ENCODE data around the gene ZSWIM7.
"Not testable (repeated sequence)": the region's sequence is repeated elsewhere in the genome, so short reads cannot be mapped to it uniquely, and the experiment has no call there.

The ZSWIM7 gene

DNA sequence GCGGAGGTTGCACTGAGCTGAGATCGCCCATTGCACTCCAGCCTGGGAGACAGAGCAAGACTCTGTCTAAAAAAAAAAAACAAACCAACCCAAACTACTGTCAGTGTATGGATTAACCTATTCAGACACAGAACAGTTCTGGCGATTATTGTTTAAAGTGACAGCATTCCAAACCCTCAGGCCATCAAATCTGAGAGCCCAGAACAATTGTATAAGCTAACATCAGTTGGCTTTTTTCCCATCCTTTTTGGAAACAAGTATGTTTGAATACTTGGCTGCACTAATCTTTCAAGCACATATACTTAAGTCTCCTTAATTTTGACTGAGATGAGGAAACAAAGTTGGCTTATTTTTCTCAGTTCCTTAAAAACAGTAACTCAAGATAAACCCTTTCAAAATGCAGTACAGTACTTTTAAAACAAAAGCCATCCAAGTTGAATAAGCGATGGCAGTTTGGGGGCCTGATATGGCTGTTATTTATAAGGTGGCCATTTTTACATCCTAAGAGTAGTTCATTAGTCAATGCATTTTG, 1.4 kb downstream of the ZSWIM7 start:
- no peak for DNase-seq

DNA sequence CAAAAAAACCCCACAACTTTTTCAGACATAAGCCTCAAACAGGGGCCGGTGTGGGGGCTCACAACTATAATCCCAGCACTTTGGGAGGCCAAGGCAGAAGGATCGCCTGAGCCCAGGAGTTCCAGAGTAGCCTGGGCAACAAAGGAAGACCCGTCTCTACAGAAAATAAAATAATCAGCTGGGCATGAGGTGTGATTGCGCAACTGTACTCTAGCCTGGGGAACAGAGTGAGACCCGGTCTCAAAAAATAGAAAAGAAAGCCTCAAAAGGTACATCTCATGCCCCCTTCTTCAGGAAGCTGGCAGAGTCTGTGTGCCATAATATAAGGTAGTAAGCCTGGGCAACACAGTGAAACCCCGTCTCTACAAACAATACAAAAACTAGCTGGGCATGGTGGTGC, 3.2 kb downstream of the ZSWIM7 start:
- no peak for DNase-seq

DNA sequence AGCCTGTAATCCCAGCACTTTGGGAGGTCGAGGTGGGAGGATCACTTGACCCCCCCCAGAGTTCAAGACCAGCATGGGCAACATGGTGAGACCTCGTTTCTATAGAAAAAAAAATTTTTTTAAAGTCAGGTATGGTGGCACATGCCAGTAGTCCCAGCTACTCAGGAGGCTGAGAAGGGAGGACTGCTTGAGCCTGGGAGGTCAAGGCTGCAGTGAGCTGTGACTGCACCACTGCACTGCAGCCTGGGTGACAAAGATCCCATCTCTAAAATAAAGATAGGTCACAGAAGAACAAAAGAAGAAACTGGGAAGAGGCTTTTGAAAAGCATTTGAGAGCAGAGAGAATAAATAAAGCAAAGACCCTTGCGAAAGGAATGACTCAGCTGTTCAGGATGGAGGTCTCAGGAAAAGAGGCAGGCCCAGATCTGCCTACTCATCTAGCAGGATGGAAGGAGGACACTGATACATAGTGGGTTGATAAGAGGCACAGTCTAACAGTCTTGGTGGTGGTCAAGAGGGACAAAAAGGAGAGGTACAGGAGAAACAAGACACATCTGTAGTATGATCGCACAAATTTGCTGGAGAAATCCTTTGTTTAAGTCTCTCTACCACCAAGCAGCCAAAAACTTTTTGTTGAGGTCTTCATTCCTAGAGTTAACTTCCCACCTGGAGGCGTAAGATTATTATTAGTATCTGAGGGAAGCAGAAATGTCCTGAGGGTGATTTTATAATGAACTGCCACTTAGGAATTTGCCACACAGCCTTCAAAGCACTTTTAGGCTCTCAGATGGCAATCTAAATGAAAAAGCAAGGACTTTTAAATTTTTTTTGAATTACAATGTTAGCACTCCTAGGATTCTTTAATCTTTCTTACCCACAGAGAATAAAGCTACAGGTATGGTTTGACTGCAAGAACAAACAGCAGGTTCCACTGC, 17.6 kb downstream of the ZSWIM7 start:
- no peak for DNase-seq

DNA sequence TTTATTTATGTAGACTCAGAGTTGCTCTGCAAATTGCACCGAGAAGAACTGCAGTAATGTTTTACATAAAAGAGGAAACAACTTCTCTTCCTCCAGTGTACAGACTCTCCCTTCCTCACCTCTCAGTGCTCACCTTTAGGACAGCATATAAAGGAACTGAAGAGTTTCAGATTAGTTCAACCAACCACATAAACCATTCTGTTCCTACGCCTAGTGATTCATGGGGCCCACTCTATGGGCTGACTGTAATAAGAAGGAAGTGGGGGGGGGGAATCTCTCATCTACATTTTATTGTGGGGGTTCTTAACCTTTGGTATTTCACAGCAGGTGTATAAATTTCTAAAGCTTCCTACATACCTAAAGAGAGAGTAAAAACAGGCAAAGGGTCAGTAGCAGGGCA, 18.3 kb downstream of the ZSWIM7 start:
- DNase-seq = no peak

DNA sequence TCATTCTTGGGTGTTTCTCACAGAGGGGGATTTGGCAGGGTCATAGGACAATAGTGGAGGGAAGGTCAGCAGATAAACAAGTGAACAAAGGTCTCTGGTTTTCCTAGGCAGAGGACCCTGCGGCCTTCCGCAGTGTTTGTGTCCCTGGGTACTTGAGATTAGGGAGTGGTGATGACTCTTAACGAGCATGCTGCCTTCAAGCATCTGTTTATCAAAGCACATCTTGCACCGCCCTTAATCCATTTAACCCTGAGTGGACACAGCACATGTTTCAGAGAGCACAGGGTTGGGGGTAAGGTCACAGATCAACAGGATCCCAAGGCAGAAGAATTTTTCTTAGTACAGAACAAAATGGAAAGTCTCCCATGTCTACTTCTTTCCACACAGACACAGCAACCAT, 20.5 kb downstream of the ZSWIM7 start:
- not testable (repeated sequence) for DNase-seq

DNA sequence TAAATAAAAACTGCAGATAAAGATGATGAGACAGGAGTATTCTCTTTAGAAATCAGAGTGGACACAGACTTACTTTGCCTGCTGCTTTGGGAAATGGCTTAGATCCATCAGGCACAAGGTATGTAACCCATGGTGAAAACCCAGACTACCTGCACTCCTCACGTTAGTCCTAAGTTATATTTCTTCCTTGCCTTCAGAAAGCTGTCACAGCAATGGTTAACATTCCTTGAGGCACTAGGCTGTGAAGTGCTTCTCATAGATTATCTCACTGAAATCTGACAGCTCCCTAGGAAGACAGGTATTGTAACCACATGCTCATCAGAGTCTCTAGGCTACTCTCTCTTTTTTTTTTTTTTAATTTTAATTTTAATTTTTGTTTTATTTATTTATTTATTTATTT, 20.9 kb downstream of the ZSWIM7 start:
- DNase-seq = no peak

DNA sequence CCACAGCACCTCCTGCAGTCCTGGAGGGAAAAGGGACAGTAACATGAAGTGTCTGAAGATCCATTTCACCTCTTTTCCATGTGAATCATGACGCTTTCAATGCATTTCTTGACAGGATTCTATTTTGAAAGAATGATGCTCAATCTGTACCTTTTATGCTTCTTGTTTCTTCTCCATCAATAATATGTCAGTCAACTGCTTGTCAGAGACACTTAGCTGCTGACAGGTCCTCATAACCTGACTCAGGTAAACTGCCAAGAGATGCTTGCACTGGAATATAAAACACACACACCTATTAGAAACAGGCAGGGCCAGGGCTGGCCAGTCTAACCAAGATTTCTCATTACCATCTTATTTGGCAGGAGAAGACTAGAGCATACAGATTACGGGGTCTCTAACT, 21.6 kb downstream of the ZSWIM7 start:
- DNase-seq = no peak

DNA sequence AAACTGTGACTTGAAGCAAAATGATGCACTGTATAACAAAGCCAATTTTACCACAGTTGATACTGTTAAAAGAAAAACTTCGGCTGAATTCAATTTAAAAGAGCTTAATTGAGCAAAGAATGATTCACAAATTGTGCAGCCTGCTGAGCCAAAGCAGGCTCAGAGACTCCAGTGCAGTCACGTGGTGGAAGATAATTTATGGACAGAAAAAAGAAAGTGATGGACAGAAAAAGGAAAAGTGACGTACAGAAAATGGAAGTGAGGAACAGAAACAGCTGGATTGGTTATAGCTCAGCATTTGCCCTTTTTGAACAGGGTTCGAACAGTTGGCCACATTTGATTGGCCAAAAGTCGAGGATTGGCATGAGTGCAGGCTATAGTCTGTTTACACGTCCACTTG, 25.7 kb downstream of the ZSWIM7 start:
- no peak for DNase-seq

DNA sequence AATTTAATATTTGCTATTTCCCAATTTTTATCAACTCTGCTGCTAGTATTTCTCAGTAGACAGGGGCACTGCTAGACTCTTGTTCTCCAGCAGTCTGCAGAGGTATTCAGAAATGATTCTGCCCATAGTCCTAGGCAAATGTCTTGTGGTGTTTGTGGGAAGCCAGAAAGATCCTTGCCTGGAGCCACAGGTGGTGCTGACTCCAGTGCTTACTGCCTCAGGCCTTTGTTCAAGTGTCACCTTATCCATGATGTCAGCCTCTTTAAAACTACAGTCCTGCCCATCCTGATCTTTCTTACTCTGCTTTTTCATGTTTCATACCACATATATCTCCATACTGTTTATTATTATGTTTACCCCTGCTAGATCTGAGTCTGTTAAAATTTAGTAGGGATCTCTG, 26.5 kb downstream of the ZSWIM7 start:
- DNase-seq = no peak

DNA sequence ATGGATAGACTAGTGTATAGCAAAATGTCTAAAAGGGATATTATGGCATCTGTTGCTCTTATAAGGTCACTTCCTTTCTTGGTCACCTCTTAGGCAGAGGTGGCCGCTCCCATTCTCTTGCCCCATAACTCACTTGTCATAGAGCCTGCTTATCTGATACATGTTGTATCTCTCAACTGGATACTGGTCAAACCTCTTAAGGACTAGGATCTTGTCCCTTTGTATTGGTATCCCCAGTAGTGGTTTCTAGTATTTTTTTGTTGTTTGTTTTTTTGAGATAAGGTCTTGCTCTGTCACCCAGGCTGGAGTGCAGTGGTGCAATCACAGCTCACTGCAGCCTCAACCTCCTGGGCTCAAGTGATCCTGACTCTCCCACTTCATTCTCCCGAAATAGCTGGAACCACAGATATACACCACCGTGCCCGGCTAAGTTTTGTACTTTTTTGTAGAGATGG, 27.0 kb downstream of the ZSWIM7 start:
- DNase-seq = no peak

DNA sequence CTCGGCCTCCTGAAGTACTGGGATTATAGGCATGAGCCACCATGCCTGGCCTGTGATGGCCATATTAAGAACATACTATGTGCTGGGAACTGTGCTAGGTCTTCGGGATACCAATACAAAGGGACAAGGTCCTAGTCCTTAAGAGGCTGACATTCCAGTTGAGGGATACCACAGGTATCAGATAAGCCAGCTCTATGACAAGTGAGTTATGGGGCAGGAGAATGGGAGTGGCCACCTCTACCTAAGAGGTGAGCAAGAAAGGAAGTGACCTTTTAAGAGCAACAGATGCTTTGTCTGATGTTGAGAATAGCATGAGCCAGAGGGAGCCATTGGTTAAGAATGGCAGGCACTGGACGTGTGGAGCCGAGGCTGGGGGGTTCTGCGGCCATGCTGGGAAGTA, 27.6 kb downstream of the ZSWIM7 start:
- no peak for DNase-seq

DNA sequence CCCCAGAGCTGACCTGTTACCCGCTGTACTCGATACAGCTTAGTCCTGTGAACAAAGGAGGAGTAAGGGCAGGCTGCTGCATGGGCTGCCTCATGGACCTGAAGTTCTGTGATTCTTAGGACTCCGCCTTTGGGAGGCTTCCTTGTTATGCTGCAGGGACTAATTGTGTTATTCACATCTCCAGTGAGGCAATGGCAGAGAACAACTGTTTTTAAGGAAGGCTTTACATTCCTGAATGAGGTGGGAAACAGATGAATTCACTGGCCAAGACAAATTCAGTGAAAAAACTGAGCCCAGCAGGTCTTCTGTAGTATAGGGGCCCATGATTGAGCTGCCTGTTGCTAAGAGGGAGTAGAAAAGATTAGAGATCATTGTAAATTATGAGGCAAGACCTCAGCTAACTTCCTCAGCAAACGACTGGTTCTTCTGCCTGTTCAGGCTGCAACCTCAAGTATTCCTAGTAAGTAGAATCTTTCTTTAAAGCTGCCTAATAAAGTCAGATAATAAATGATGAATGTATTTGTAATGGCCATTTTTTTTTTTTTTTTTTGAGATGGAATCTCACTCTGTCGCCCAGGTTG, 28.3 kb downstream of the ZSWIM7 start:
- no peak for DNase-seq

DNA sequence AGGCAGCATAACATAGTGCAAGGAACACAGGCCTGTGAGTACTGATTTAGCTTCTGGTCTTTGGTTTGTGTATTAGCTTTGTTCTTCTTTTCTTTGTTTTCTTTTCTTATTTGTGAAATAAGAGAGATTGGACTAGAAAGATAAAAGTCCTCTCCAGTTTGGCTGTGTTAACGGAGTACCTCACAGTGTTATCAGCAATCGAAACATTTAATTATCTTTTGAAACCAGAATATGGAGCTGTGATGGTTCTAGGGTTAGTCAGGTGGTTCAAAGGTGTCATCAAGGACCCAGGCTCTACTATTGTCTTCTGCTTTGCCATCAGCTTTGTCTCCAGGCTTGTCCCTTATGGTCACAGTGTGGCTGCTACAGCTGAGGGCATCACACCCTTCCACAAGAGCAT, 29.0 kb downstream of the ZSWIM7 start:
- no peak for DNase-seq

DNA sequence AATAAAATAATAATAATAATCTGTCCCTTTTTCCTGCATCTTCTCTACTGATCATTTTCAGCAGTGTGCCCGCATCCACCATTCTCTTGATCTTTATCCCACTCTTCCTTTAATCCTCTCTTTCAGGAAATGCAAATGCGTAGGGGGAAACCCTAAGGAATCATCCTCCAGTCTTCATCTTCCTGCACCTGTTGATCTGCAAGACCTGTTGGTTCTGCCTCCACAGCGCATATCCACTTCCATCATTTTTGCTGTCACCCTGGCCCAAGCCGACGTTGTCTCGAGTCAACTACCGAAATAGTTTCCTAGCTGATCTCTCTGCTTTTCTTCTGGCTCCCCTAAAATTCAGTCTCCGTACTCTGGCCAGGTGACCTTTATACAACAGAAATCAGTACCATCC, 30.0 kb downstream of the ZSWIM7 start:
- DNase-seq = no peak

DNA sequence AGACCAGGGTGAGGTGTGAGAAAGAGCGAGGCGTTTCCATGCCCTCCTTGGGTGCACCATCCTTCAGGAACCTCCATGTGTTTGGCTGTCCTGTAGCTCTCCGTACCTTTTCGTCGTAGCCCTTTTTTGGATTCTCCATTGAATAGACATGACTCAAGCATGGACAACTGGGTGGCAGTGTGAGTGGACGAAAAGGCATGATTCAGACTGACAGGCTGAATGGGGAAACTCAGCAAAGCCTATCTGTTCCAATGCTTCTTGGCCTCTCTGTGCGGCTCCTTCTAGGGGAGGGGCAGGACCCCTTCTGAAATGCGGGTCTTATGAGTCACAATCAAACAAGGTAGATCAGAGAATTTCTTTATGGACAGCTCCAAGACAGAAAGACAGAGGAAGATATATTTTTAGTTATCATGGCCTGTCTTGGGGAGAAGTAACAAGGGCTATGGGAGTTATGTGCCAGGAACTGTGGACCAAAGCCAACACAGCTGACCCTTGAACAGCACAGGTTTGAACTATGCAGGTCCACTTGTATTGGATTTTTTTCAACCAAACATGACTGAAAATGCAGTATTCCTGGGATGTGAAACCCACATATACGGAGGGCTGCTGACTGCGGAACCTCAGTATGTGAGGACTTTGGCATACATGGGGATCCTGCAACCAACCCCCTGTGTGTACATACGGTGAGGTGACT, 31.7 kb downstream of the ZSWIM7 start:
- no peak for DNase-seq

DNA sequence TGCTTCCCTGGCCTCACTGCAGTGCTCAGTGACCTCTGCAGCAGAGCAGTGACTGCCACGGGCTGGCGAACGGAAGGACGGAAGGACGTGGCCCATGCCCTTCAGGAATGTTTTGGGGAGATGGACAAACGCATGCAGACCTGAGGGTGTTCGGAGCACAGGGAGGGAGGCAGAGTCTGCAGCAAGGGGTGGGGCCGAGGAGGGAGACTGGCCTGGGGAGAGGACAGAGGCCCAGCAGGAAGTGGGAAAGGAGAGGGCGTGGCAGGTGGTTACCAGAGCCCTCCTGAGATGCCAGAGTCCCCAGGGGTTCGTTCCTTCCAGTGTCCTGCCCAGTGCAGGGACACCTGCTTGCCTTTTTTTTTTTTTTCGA, 32.6 kb downstream of the ZSWIM7 start:
- DNase-seq = no peak

DNA sequence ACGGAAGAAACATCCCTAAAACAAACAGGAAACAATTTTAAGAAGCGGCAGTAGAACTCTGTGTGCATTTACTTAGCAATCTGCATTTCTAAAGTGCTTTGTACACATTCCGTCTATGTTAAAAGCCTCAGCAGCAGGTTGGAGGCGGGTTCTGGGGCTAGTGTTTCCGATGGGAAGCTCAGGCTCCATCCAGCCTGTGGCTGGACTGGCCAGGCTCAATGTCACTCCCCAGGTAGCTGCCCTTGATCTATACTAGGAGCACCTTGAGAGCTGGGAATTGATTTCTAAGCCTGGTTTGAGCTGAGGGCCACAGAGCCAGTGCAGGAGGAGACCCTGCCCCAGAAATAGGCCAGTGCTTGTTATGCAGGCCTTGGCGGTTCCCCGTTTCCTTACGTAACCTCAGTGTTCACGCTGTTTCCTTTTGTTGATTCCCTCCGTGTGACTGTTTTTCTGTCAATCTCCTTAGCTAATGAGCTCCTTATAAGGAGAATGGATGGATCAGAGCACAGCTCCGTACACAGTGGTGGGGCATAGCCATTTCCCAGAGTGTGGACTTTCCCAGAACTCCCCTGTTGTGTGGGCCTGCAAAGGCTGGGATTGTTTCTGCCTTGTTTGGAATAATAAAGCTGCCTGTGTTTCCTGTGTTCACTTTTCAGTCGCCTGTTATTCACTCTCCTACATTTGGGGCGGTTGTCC, 33.2 kb downstream of the ZSWIM7 start:
- DNase-seq = no peak

DNA sequence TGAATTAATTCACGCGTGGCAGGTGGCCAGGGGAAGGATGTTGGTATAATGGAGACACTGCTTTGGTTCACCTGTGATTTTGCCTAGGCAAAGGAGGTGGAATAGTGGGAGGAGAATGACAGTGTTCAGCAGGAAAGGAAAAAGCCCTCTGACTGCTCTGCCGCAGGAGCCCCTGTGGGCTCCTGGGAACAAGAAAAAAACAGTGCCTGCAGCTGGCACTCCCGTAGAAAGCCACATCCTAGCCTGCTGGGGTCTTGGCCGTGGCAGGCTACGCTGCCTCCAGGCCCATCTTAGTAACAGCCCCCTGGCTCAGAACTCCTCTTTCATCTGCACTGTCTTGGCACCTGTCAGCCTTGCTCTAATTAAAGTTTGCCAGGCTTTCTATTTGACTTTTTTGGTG, 34.0 kb downstream of the ZSWIM7 start:
- DNase-seq = no peak

DNA sequence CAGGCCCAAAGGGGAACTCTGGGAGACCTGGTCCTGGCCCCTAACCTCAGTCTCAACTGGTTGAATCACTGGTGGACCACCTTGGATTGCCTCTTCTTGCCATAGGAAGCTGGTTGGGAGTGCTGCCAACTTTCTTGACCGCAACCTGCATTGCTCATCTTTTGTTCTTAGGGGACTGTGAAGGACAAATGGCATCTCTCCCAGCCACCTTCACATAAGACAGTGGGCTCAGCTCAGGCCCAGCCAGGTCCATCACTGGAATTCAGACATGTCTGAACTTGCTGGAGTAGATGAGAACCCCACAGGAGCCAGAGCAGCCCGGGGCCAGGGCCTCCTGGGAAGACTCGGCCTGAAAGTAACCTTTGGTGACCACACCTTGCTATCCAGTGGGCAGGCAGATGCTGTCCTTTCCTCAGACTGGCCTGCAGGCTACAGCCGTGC, 35.8 kb downstream of the ZSWIM7 start:
- DNase-seq = no peak

DNA sequence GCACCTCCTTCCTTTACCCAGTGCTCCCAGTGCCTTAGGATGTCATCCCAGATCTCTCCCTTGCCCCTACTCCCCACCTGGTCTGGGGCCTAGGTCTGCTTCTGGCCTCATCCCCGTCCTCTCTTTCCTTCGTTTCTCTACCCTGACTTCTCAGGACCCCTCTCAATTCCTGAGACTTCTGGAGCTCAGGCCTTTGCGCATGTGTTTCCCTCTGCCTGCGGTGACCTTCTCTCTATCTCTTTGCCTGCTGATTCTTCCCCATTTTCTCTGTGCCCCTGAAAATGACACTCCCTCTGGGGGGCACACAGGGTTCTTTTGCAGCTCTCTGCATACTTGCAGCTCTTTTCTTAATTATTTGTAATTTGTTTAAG, 41.0 kb downstream of the ZSWIM7 start:
- DNase-seq = no peak

DNA sequence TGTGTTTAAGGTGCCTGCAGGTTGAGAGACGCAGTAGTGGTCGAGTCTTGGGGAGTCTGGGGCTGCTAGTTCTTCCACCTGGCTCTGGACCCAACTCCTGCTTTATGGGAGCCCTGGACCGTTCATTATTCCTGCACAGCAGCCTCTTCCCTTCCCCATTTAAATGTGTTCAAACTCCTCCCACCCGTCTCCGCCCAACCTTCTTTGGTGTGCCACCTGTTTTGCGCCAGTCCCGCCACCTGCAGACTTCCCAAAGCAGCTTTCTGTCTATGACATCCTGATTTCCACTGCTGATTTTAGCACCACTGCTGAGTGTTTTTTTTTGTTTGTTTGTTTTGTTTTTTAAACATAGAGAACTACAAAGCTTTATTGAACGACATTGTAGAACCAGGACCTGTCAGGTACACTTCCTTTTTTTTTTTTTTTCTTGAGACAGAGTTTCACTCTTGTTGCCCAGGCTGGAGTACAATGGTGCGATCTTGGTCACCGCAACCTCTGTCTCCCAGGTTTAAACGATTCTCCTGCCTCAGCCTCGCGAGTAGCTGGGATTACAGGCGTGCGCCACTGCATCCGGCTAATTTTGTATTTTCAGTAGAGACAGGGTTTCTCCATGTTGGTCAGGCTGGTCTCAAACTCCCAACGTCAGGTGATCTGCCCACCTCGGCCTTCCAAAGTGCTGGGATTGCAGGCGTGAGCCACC, 41.7 kb downstream of the ZSWIM7 start:
- no peak for DNase-seq

DNA sequence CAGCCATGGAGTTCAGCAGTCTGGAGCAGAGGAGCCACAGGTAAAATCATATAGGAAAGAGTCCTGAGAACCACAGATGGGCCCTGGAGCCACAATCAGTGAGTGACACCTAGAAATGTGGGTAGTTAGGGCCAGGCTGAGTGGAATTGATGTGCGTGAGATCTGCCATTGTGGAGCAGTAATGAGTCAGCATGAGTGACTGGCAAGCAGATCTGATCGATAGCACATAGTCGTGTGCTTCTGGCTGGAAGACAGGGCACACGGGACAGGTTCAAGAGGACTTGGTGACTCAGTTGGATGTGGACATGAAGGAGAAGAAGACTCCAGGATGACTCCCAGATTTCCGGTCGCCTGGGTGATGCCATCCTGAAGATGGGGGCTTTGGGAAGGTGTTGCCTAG, 42.3 kb downstream of the ZSWIM7 start:
- DNase-seq = no peak

All from activated gamma-delta T cell (primary cell).